BE2C (cell line): ENCODE results near the gene PMF1.

ENCODE experiments used
- DNase-seq: peaks from one replicate; pipeline ENCODE4 v3.0.0-alpha.2; 2020
- H3K27me3 ChIP-seq: fragments of 250-450 bp; sonication (Bioruptor Pico); 2 replicates; pipeline ENCODE4 v1.5.1; 2020; ENCODE audit warnings: mild to moderate bottlenecking
- H3K36me3 ChIP-seq: fragments of 250-450 bp; sonication (Bioruptor Pico); 2 replicates; pipeline ENCODE4 v1.5.1; 2020; ENCODE audit warnings: mild to moderate bottlenecking
- H3K4me1 ChIP-seq: fragments of 250-450 bp; sonication (Bioruptor Pico); 2 replicates; pipeline ENCODE4 v1.5.1; 2020
- H3K4me3 ChIP-seq: 2 replicates; pipeline ENCODE4 v1.5.1; 2011; ENCODE audit warnings: low read depth, low read length
- H3K9me3 ChIP-seq: fragments of 250-450 bp; sonication (Bioruptor Pico); 2 replicates; pipeline ENCODE4 v1.5.1; 2020
- TF ChIP-seq, protein P1 (sequence below): IDR thresholded peaks from 2 replicates; pipeline ENCODE4 v1.5.1; 2012; ENCODE audit warnings: mild to moderate bottlenecking, low read depth, low read length

Gene PMF1

DNA sequence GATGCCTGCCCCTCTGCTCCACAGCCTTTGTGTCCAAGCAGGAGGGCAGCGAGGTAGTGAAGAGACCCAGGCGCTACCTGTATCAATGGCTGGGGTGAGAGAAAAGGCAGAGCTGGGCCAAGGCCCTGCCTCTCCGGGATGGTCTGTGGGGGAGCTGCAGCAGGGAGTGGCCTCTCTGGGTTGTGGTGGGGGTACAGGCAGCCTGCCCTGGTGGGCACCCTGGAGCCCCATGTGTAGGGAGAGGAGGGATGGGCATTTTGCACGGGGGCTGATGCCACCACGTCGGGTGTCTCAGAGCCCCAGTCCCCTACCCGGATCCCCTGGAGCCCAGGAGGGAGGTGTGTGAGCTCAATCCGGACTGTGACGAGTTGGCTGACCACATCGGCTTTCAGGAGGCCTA is 29.9 kb downstream of the PMF1 start:
- peaks cover 17% of the 10 kb centered on the region for H3K4me1 ChIP-seq
- no peaks in the 10 kb centered on the region for H3K27me3 ChIP-seq
- no peaks in the 10 kb centered on the region for H3K9me3 ChIP-seq
- TF ChIP-seq, protein P1, sequence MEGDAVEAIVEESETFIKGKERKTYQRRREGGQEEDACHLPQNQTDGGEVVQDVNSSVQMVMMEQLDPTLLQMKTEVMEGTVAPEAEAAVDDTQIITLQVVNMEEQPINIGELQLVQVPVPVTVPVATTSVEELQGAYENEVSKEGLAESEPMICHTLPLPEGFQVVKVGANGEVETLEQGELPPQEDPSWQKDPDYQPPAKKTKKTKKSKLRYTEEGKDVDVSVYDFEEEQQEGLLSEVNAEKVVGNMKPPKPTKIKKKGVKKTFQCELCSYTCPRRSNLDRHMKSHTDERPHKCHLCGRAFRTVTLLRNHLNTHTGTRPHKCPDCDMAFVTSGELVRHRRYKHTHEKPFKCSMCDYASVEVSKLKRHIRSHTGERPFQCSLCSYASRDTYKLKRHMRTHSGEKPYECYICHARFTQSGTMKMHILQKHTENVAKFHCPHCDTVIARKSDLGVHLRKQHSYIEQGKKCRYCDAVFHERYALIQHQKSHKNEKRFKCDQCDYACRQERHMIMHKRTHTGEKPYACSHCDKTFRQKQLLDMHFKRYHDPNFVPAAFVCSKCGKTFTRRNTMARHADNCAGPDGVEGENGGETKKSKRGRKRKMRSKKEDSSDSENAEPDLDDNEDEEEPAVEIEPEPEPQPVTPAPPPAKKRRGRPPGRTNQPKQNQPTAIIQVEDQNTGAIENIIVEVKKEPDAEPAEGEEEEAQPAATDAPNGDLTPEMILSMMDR, result no peak
- no peak overlapping the region for H3K4me3 ChIP-seq
- peaks cover 14% of the 10 kb centered on the region for H3K36me3 ChIP-seq
- DNase-seq, result no peak

DNA sequence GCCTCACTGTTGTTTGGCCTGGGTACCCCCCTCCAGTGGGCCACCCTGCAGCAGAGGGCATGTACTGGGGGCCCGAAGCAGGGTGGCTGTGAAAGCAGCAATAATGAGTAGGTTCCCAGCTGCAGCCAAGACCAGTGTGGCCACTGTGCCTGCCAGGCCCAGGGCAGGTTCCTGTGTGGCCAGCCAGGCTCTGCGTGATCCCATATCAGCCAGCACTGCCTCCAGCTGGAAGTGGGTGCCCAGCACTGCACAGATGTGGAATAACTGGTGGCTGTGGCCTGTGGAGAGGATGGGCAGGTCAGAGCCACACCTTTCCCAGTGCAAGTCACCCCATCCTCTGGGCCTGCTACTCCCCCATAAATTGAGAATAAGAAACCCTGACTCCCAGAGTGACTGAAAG is 31.3 kb downstream of the PMF1 start:
- TF ChIP-seq, protein P1, result 0 out of 2 replicates have a peak, but pooled peaks have one; percentile 2
- Histone ChIP-seq H3K27me3 (no peaks in the 10 kb centered on the region), H3K4me3 (no peak overlapping the region), H3K9me3 (no peaks in the 10 kb centered on the region), H3K36me3 (peaks cover 20% of the 10 kb centered on the region), H3K4me1 (peaks cover 27% of the 10 kb centered on the region)
- peak; percentile 47 for DNase-seq

DNA sequence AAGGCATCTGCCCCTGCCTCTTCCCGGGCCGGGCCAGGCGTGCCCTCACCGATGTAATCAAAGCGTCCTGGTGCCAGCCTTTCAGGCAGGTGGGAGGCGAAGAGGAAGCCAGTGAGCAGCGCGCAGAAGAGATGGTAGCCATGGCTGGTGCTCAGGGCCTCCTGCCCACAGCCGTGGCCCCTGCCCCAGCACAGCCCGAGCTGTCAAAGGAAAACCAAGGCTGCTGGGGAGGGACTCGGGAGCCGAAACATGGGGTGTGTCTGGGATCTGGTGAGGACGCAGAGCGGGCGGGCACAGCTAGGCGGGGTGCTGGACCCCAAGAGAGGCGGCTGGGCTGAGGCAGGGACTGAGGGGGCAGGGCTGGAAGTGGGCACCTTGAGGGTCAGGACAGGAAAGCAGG is 31.9 kb downstream of the PMF1 start:
- Histone ChIP-seq H3K27me3 (no peaks in the 10 kb centered on the region), H3K9me3 (no peaks in the 10 kb centered on the region), H3K4me1 (peaks cover 33% of the 10 kb centered on the region), H3K4me3 (no peak overlapping the region), H3K36me3 (peaks cover 22% of the 10 kb centered on the region)
- DNase-seq, result no peak
- TF ChIP-seq, protein P1, result no peak

DNA sequence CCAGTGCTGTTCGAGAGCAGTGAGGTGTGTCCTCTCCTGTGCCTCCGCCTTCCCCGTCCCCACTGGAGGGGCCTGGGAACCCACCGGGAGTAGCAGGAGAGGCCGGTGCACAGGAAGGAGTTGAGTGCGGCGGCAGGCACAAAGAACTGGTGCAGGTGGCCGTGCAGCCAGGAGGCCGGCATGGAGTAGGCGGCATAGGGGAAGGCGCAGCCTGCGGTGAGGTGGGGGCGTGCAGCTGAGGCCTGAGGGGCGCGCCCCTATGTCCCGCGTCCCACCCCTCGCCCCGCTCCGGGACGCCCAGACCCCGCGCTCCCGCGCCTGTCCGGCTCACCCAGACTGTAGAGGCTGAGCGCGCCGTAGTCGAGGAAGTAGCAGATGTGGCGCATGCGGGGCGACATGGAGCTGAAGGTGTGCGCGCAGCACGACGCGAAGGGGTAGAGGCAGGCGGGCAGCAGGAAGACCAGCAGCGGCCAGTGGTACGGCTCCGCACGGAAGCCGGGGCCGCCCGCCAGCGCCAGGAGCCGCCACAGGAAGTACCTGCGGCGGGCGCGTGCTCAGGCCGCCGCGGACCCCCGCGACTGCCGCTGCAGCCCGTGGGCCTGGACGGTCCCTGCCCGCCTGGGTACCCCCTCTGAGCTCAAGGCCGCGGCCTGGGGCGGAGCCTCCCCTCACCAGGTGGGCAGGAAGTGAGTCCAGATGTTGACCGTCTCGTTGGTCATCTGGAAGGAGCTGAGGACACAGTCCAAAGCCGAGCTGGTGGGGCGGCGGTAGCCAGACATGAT is 32.8 kb downstream of the PMF1 start:
- no peaks in the 10 kb centered on the region for H3K9me3 ChIP-seq
- TF ChIP-seq, protein P1, result no peak
- no peak overlapping the region for H3K4me3 ChIP-seq
- H3K4me1 ChIP-seq, result peaks cover 42% of the 10 kb centered on the region
- no peaks in the 10 kb centered on the region for H3K27me3 ChIP-seq
- DNase-seq, result no peak
- peaks cover 28% of the 10 kb centered on the region for H3K36me3 ChIP-seq

DNA sequence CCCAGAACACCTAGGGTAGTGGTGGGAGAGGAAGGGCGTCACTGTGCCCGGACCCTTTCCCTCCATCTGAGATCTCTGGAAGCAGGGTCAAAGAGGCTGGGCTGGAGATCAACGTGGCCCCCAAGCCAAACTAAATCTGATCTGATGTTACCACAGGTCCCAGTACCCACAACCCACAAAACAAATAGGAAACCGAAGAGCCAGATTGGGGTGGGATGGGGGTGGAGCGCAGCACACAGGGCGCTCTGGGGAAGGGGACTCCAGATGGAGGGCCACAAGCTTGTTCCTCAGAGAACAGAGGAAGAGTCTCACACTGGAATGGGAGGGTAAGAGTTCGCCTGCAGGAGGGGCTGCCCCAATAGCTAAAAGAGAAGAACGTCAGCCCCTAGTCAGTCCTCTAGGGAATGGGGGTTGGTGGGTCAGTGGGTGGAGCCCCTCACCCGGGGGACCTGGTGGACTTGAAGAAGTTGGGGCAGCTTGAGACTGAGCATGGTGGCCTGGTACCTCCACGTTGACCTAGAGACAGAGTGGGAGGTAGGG is 33.5 kb downstream of the PMF1 start:
- no peak for DNase-seq
- Histone ChIP-seq H3K4me3 (no peak overlapping the region), H3K36me3 (peaks cover 34% of the 10 kb centered on the region), H3K4me1 (peaks cover 49% of the 10 kb centered on the region), H3K9me3 (no peaks in the 10 kb centered on the region), H3K27me3 (no peaks in the 10 kb centered on the region)
- TF ChIP-seq, protein P1, result no peak

DNA sequence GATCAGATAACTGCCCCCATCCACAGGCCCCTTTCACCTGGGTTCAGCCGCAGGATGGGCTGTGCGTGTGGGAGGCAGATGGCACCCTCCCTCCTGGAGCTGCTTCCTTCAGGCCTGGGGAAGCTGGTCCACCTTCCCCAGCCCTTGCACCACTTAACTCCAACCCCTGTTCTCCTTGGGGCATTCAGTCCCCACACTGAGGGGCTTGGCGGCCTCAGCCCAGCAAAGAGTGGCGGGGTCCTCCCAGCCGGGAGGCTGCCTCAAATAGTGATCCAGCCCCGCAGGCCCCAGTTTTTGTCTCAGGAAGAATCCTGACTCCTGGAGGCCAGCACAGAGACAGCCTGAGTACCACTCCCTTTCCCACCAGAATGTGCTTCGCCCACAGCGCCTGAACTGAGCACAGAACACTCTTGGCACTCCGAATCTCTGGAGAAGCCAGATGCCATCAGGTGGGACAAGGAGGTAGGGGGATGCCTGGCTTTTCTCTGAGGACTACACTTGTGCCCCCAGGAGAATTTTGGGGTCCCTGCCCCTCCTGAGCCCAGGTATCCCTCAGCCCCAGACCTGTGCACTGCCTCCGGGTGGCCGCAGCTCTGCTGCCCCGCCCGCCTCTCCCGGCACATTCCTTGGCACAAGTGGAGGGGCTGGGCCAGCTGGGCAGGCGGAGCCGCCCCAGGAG is 34.1 kb downstream of the PMF1 start:
- Histone ChIP-seq H3K4me3 (no peak overlapping the region), H3K36me3 (peaks cover 35% of the 10 kb centered on the region), H3K27me3 (no peaks in the 10 kb centered on the region), H3K9me3 (no peaks in the 10 kb centered on the region), H3K4me1 (peaks cover 47% of the 10 kb centered on the region)
- TF ChIP-seq, protein P1, result no peak
- DNase-seq, result no peak
